HFFc6 (cell line): Measurements from ENCODE around the gene LAPTM5. TPM values are rescaled to one million over a fixed set of nuclear protein-coding genes. Genes with fewer than 3 reads are reported as not detected.

Source experiments
- DNase-seq: peaks from one replicate; pipeline ENCODE4 v3.0.0-alpha.2; 2018
- H3K27ac Mint-ChIP-seq: 2 replicates; pipeline ENCODE4 v1.8.0; 2020; ENCODE audit warnings: mild to moderate bottlenecking, mixed read lengths
- H3K27me3 Mint-ChIP-seq: 2 replicates; pipeline ENCODE4 v1.8.0; 2021; ENCODE audit warnings: mild to moderate bottlenecking, moderate library complexity, mixed read lengths; ENCODE audit not compliant: insufficient read depth
- H3K36me3 Mint-ChIP-seq: 2 replicates; pipeline ENCODE4 v1.8.0; 2021; ENCODE audit warnings: low read depth, mixed read lengths
- H3K4me1 Mint-ChIP-seq: 2 replicates; pipeline ENCODE4 v1.8.0; 2020; ENCODE audit warnings: low read depth, mixed read lengths
- H3K4me3 Mint-ChIP-seq: 2 replicates; pipeline ENCODE4 v1.8.0; 2020; ENCODE audit warnings: mild to moderate bottlenecking, moderate library complexity, mixed read lengths
- H3K9me3 Mint-ChIP-seq: 2 replicates; pipeline ENCODE4 v1.8.0; 2020; ENCODE audit warnings: mild to moderate bottlenecking, mixed read lengths
- CTCF ChIP-seq: fragments of 200-600 bp; sonication (generic); IDR thresholded peaks from 2 replicates; pipeline ENCODE4 v1.5.0; 2021; ENCODE audit warnings: antibody characterized with exemption, mild to moderate bottlenecking
- total RNA-seq, 6 experiments: library from RNA; stranded (reverse); fragmentation: NEBNext Ultra II Directional; extraction: Animal tissue kit (Norgen Biotek cat#: 25700); gene quantifications; 2 replicates in 1 of 6; 3 replicates in 5 of 6; pipeline ENCODE4 v1.2.3, GENCODE V29; 2021

The LAPTM5 gene
- total RNA-seq, 6 experiments from 2014 or later: 0.38 to 0.81 (median 0.63) TPM

GRCh38 chr1:30754684-30755171, 2.8 kb downstream of the LAPTM5 start:
- Mint-ChIP-seq H3K27me3 (peaks cover 12% of the 10 kb centered on the region; the same call in 1 of the 2 replicates), H3K9me3 (no peaks in the 10 kb centered on the region), H3K36me3 (no peaks in the 10 kb centered on the region), H3K27ac (no peak overlapping the region), H3K4me3 (no peak overlapping the region), H3K4me1 (peaks cover 28% of the 10 kb centered on the region)
- no peak for DNase-seq
- no peak for TF ChIP-seq CTCF

- Mint-ChIP-seq H3K9me3 (no peaks in the 10 kb centered on the region), H3K36me3 (no peaks in the 10 kb centered on the region), H3K4me1 (peaks cover 30% of the 10 kb centered on the region), H3K4me3 (no peak overlapping the region), H3K27ac (no peak overlapping the region), H3K27me3 (peaks cover 8% of the 10 kb centered on the region; the same call in 1 of the 2 replicates)
- DNase-seq: no peak
- TF ChIP-seq CTCF: no peak
These were observed 3.9 kb downstream of the LAPTM5 start for GRCh38 chr1:30753660-30754123.

GRCh38 chr1:30753118-30753517, 4.5 kb downstream of the LAPTM5 start:
- no peak overlapping the region for H3K4me3 Mint-ChIP-seq
- no peaks in the 10 kb centered on the region for H3K9me3 Mint-ChIP-seq
- no peaks in the 10 kb centered on the region for H3K36me3 Mint-ChIP-seq
- H3K27ac Mint-ChIP-seq: no peak overlapping the region
- no peak for DNase-seq
- no peak for TF ChIP-seq CTCF
- H3K4me1 Mint-ChIP-seq: peaks cover 36% of the 10 kb centered on the region
- H3K27me3 Mint-ChIP-seq: peaks cover 8% of the 10 kb centered on the region; the same call in 1 of the 2 replicates

GRCh38 chr1:30752651-30752908, 5.0 kb downstream of the LAPTM5 start:
- Mint-ChIP-seq H3K36me3 (no peaks in the 10 kb centered on the region), H3K4me3 (no peak overlapping the region), H3K27me3 (peaks cover 8% of the 10 kb centered on the region; the same call in 1 of the 2 replicates), H3K9me3 (no peaks in the 10 kb centered on the region), H3K27ac (no peak overlapping the region), H3K4me1 (peaks cover 35% of the 10 kb centered on the region)
- no peak for DNase-seq
- no peak for TF ChIP-seq CTCF

GRCh38 chr1:30751830-30752650, 5.5 kb downstream of the LAPTM5 start:
- DNase-seq: no peak
- Mint-ChIP-seq H3K27ac (no peak overlapping the region), H3K36me3 (no peaks in the 10 kb centered on the region), H3K4me1 (peaks cover 30% of the 10 kb centered on the region), H3K4me3 (no peak overlapping the region), H3K27me3 (peaks cover 12% of the 10 kb centered on the region), H3K9me3 (no peaks in the 10 kb centered on the region)
- TF ChIP-seq CTCF: no peak
